ENCODE data around the gene PGS1.

DNA sequence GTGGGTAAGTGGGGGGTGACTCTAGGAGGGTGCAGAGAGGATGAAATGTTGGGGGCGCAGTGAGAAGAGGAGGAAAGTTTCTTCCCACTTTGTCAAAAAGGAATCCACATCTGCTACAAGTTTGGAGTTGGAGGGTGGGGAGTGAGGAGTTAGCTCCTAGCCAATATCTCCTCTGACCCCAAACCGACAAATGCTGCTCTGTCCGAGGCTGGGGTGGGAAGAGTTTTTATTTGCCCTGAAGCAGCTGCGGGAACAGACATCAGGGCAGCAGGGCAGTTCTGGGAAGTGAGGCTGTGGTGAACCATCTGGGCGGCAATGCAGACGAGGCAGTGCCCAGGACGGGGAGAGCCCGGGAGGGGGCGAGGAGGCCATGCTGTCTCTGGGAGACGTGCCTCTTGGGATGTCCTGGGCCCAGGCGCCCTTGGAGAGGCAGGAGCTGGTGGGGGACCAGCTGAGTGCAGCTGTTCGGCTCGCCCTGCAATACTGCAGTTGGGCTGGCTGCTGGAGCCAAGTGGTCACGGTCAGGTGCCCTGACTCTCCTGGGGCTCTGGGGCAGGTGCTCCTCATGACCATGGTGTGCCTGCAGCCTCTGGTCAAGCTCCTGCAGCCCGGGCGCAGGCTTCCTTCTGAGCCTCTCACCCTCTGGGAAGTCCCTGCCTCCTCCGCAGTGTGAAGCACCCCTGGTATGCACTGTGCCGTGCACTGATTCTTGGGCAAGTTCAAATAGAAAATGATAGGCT, 12.2 kb upstream of the PGS1 start:
- TF ChIP-seq, protein P1, sequence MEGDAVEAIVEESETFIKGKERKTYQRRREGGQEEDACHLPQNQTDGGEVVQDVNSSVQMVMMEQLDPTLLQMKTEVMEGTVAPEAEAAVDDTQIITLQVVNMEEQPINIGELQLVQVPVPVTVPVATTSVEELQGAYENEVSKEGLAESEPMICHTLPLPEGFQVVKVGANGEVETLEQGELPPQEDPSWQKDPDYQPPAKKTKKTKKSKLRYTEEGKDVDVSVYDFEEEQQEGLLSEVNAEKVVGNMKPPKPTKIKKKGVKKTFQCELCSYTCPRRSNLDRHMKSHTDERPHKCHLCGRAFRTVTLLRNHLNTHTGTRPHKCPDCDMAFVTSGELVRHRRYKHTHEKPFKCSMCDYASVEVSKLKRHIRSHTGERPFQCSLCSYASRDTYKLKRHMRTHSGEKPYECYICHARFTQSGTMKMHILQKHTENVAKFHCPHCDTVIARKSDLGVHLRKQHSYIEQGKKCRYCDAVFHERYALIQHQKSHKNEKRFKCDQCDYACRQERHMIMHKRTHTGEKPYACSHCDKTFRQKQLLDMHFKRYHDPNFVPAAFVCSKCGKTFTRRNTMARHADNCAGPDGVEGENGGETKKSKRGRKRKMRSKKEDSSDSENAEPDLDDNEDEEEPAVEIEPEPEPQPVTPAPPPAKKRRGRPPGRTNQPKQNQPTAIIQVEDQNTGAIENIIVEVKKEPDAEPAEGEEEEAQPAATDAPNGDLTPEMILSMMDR (IDR thresholded peaks at IDR 0.05; ENCODE audit: insufficient read depth, low read length, poor library complexity, severe bottlenecking), result no peak
- TF ChIP-seq EZH2phosphoT487 (conservative IDR thresholded peaks at IDR 0.05; ENCODE audit: low read length), result no peak
